HG03520 (cell line): ENCODE results near the gene PSMA6.

ENCODE experiments used
- ATAC-seq: cut with Tn5 transposase; IDR thresholded peaks from one replicate; pipeline ENCODE4 v1.9.1; 2021; ENCODE audit warnings: mild to moderate bottlenecking, moderate library complexity; ENCODE audit not compliant: unreplicated experiment

The PSMA6 gene

GRCh38 chr14:35365130-35366055 lies 73.2 kb downstream of the PSMA6 start:
- no peak for ATAC-seq

GRCh38 chr14:35366056-35366451 lies 73.9 kb downstream of the PSMA6 start:
- no peak for ATAC-seq

GRCh38 chr14:35366521-35366976 lies 74.4 kb downstream of the PSMA6 start:
- no peak for ATAC-seq

GRCh38 chr14:35367056-35367372 lies 74.8 kb downstream of the PSMA6 start:
- ATAC-seq = no peak
